SK-N-SH treated with all-trans-retinoic acid at 6 μM for 48 hours (cell line): ENCODE data around the gene SMIM38.

Source experiments
- ATAC-seq: fragments of 200-7000 bp; cut with Tn5 transposase; 3 replicates; pipeline ENCODE4 v1.9.1; 2020; ENCODE audit warnings: mild to moderate bottlenecking, moderate library complexity
- BACH2 ChIP-seq: fragments of 250-450 bp; sonication (Bioruptor Pico); IDR thresholded peaks from 2 replicates; pipeline ENCODE4 v1.9.0; 2021; ENCODE audit warnings: mild to moderate bottlenecking, borderline replicate concordance
- CREB5 ChIP-seq: fragments of 250-450 bp; sonication (Bioruptor Pico); IDR thresholded peaks from 2 replicates; pipeline ENCODE4 v1.5.1; 2020; ENCODE audit warnings: low read depth, mild to moderate bottlenecking, moderate library complexity
- CSDC2 ChIP-seq: fragments of 250-450 bp; sonication (Bioruptor Pico); IDR thresholded peaks from 2 replicates; pipeline ENCODE4 v1.5.0; 2020; ENCODE audit warnings: mild to moderate bottlenecking, moderate library complexity
- CSRNP3 ChIP-seq: fragments of 250-450 bp; sonication (Bioruptor Pico); IDR thresholded peaks from 2 replicates; pipeline ENCODE4 v1.5.1; 2021; ENCODE audit warnings: mild to moderate bottlenecking, moderate library complexity
- ESRRG ChIP-seq: fragments of 250-450 bp; sonication (Bioruptor Pico); IDR thresholded peaks from 2 replicates; pipeline ENCODE4 v1.6.1; 2021; ENCODE audit warnings: mild to moderate bottlenecking
- GLIS3 ChIP-seq: fragments of 250-450 bp; sonication (Bioruptor Pico); IDR thresholded peaks from 2 replicates; pipeline ENCODE4 v1.5.0; 2020; ENCODE audit warnings: mild to moderate bottlenecking, moderate library complexity
- ISL1 ChIP-seq: fragments of 250-450 bp; sonication (Bioruptor Pico); IDR thresholded peaks from 2 replicates; pipeline ENCODE4 v2.1.2; 2022; ENCODE audit warnings: mild to moderate bottlenecking, moderate library complexity
- PATZ1 ChIP-seq: fragments of 250-450 bp; sonication (Bioruptor Pico); IDR thresholded peaks from 2 replicates; pipeline ENCODE4 v1.8.0; 2020; ENCODE audit warnings: mild to moderate bottlenecking, moderate library complexity, borderline replicate concordance
- POU6F1 ChIP-seq: fragments of 250-450 bp; sonication (Bioruptor Pico); IDR thresholded peaks from 2 replicates; pipeline ENCODE4 v1.8.0; 2021; ENCODE audit warnings: low read depth, mild to moderate bottlenecking, moderate library complexity, borderline replicate concordance
- PPARA ChIP-seq: fragments of 250-450 bp; sonication (Bioruptor Pico); IDR thresholded peaks from 2 replicates; pipeline ENCODE4 v1.5.0; 2020; ENCODE audit warnings: mild to moderate bottlenecking, borderline replicate concordance
- SNAI2 ChIP-seq: fragments of 250-450 bp; sonication (Bioruptor Pico); IDR thresholded peaks from 2 replicates; pipeline ENCODE4 v1.5.0; 2020; ENCODE audit warnings: mild to moderate bottlenecking, moderate library complexity
- TCF4 ChIP-seq: fragments of 250-450 bp; sonication (Bioruptor Pico); IDR thresholded peaks from 2 replicates; pipeline ENCODE4 v1.8.0; 2021; ENCODE audit warnings: mild to moderate bottlenecking, moderate library complexity, borderline replicate concordance
- TOX ChIP-seq: fragments of 250-450 bp; sonication (Bioruptor Pico); IDR thresholded peaks from 2 replicates; pipeline ENCODE4 v1.8.0; 2021; ENCODE audit warnings: mild to moderate bottlenecking, moderate library complexity, borderline replicate concordance
- TSHZ2 ChIP-seq: fragments of 250-450 bp; sonication (Bioruptor Pico); IDR thresholded peaks from 2 replicates; pipeline ENCODE4 v1.5.0; 2020; ENCODE audit warnings: mild to moderate bottlenecking, moderate library complexity
- ZC3H10 ChIP-seq: fragments of 250-450 bp; sonication (Bioruptor Pico); IDR thresholded peaks from 2 replicates; pipeline ENCODE4 v1.5.1; 2021; ENCODE audit warnings: mild to moderate bottlenecking, moderate library complexity
- ZFP3 ChIP-seq: fragments of 250-450 bp; sonication (Bioruptor Pico); IDR thresholded peaks from 2 replicates; pipeline ENCODE4 v1.5.0; 2020; ENCODE audit warnings: mild to moderate bottlenecking, moderate library complexity
- ZFP30 ChIP-seq: fragments of 450-650 bp; formaldehyde crosslinking; IDR thresholded peaks from 2 replicates; pipeline ENCODE4 v1.5.0; 2022; ENCODE audit warnings: mild to moderate bottlenecking, moderate library complexity
- ZNF70 ChIP-seq: fragments of 450-650 bp; formaldehyde crosslinking; IDR thresholded peaks from 2 replicates; pipeline ENCODE4 v1.5.0; 2020; ENCODE audit warnings: mild to moderate bottlenecking, moderate library complexity
- ZNF8 ChIP-seq: fragments of 450-650 bp; formaldehyde crosslinking; IDR thresholded peaks from 2 replicates; pipeline ENCODE4 v1.5.0; 2020; ENCODE audit warnings: mild to moderate bottlenecking, moderate library complexity

SMIM38 gene

GRCh38 chr11:69180726-69181125 lies 25.0 kb downstream of the SMIM38 start:
- TF ChIP-seq ESRRG (CRISPR knock-in tag) (no peak), GLIS3 (CRISPR knock-in tag) (no peak), ZC3H10 (CRISPR knock-in tag) (no peak), ZFP30 (CRISPR knock-in tag) (no peak), TSHZ2 (no peak), TCF4 (CRISPR knock-in tag) (no peak), ZNF70 (CRISPR knock-in tag) (no peak), ZFP3 (no peak)
- ATAC-seq, result no peak

- TF ChIP-seq ESRRG (CRISPR knock-in tag), result no peak
- no peak for TF ChIP-seq ZFP3
- TF ChIP-seq CSDC2 (CRISPR knock-in tag), result no peak
- TF ChIP-seq CSRNP3 (CRISPR knock-in tag), result no peak
- TF ChIP-seq TOX (CRISPR knock-in tag), result no peak
- TF ChIP-seq ZFP30 (CRISPR knock-in tag), result no peak
- no peak for TF ChIP-seq SNAI2
- TF ChIP-seq PATZ1 (CRISPR knock-in tag), result no peak
- no peak for TF ChIP-seq GLIS3 (CRISPR knock-in tag)
- no peak for TF ChIP-seq ZNF8 (CRISPR knock-in tag)
- no peak for TF ChIP-seq POU6F1 (CRISPR knock-in tag)
- TF ChIP-seq PPARA (CRISPR knock-in tag), result no peak
- TF ChIP-seq BACH2 (CRISPR knock-in tag), result no peak
- ATAC-seq, result no peak
These were observed 27.9 kb downstream of the SMIM38 start for GRCh38 chr11:69183613-69184012.

- peak; percentile 73 for ATAC-seq
- TF ChIP-seq POU6F1 (CRISPR knock-in tag), result no peak
- TF ChIP-seq GLIS3 (CRISPR knock-in tag), result no peak; the same call in 1 of the 2 replicates
- TF ChIP-seq TSHZ2, result peak; percentile 77
- TF ChIP-seq SNAI2, result no peak
- TF ChIP-seq ZNF70 (CRISPR knock-in tag), result peak; percentile 18; the same call in 1 of the 2 replicates
- no peak for TF ChIP-seq ZC3H10 (CRISPR knock-in tag)
- TF ChIP-seq ZNF8 (CRISPR knock-in tag), result 0 out of 2 replicates have a peak, but pooled peaks have one; percentile 16
- TF ChIP-seq CREB5 (CRISPR knock-in tag), result 0 out of 2 replicates have a peak, but pooled peaks have one; percentile 33
- TF ChIP-seq TCF4 (CRISPR knock-in tag), result peak; percentile 56; the same call in 1 of the 2 replicates
- TF ChIP-seq ISL1 (CRISPR knock-in tag), result no peak; the same call in 1 of the 2 replicates
- no peak for TF ChIP-seq BACH2 (CRISPR knock-in tag)
- TF ChIP-seq CSRNP3 (CRISPR knock-in tag), result no peak
These were observed 30.9 kb downstream of the SMIM38 start for GRCh38 chr11:69186316-69187260.
